GM12865 (cell line): Measurements from ENCODE around the gene PYDC1.
"Not testable (repeated sequence)": the region's sequence is repeated elsewhere in the genome, so short reads cannot be mapped to it uniquely, and the experiment has no call there.

Experiments
- DNase-seq: peaks from one replicate; pipeline ENCODE4 v3.0.0; 2010; ENCODE audit warnings: low read depth
- H3K4me3 ChIP-seq: 2 replicates; pipeline ENCODE4 v1.5.1; 2011; ENCODE audit warnings: mild to moderate bottlenecking, low read depth, low read length, control low read depth
- TF ChIP-seq, protein P1 (sequence below): IDR thresholded peaks from 2 replicates; pipeline ENCODE4 v1.5.1; 2011; ENCODE audit warnings: low read length, control low read depth, low read depth, inconsistent platforms; ENCODE audit not compliant: insufficient read depth; ENCODE audit errors: missing control alignments

PYDC1 gene

GRCh38 chr16:31253642-31254045, 36.7 kb upstream of the PYDC1 start:
- TF ChIP-seq, protein P1, sequence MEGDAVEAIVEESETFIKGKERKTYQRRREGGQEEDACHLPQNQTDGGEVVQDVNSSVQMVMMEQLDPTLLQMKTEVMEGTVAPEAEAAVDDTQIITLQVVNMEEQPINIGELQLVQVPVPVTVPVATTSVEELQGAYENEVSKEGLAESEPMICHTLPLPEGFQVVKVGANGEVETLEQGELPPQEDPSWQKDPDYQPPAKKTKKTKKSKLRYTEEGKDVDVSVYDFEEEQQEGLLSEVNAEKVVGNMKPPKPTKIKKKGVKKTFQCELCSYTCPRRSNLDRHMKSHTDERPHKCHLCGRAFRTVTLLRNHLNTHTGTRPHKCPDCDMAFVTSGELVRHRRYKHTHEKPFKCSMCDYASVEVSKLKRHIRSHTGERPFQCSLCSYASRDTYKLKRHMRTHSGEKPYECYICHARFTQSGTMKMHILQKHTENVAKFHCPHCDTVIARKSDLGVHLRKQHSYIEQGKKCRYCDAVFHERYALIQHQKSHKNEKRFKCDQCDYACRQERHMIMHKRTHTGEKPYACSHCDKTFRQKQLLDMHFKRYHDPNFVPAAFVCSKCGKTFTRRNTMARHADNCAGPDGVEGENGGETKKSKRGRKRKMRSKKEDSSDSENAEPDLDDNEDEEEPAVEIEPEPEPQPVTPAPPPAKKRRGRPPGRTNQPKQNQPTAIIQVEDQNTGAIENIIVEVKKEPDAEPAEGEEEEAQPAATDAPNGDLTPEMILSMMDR, result no peak
- H3K4me3 ChIP-seq, result no peak overlapping the region
- DNase-seq, result peak; percentile 21

DNA sequence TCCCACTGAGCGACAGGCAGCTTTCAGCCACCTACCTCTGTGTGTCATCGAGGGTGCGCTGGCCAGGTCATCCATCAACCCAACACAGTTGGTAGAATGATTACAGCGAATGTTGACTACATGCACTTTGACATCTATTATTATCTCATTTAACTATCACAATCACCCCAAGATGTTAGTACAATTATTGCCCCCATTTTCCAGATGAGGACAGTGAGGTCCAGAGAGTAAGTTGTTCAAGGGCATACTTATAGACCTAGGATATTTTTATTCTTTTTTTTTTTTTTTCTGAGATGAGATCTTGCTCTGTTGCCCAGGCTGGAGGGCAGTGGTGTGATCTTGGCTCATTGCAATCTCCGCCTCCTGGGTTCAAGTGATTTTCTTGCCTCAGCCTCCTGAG, 34.5 kb upstream of the PYDC1 start:
- no peak for DNase-seq
- no peak overlapping the region for H3K4me3 ChIP-seq
- TF ChIP-seq, protein P1, result no peak

DNA sequence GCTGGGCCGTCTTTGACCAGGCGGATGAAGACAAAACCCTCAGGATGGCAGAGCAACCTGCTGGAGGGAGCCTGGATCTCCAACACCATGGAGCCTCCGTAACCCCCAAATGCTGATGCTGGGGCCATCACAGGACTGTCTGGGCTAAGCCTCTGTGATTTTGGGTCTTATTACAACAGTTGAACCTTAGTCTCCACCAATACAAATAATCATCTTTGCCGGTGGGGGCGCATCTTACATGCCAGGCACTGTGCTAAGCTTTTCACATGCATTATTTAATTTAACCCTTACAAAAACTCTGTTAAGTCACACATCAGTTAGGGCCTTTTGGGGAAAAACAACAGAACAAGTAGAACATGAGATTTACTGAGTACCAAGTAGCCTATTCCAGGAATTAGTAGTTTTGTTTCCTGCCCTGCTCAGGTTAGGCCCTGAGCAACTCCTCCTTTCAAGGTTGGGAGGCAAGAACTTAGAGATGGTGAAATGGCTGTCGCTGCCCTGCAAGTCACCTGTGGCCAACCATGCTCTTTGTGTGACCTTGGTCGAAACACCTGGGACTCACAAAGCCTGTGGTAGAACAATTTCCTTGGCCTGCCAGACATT, 33.9 kb upstream of the PYDC1 start:
- no peak overlapping the region for H3K4me3 ChIP-seq
- TF ChIP-seq, protein P1, result no peak
- no peak for DNase-seq

GRCh38 chr16:31248344-31248743, 31.4 kb upstream of the PYDC1 start:
- TF ChIP-seq, protein P1, result no peak
- H3K4me3 ChIP-seq, result no peak overlapping the region
- DNase-seq, result no peak

GRCh38 chr16:31246296-31246695, 29.4 kb upstream of the PYDC1 start:
- no peak for DNase-seq
- TF ChIP-seq, protein P1, result no peak
- H3K4me3 ChIP-seq, result no peak overlapping the region

DNA sequence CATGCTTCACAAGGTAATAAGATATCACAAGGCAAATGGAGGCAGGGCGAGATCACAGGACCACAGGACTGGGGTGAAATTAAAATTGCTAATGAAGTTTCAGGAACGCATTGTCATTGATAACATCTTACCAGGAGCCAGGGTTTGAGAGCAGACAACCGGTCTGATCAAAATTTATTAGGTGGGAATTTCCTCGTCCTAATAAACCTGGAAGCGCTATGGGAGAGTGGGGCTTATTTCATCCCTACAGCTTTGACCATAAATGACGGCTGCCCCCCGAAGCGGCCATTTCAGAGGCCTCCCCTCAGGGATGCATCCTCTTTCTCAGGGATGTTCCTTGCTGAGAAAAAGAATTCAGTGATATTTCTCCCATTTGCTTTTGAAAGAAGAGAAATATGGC, 28.7 kb upstream of the PYDC1 start:
- H3K4me3 ChIP-seq, DNase-seq: not testable (repeated sequence)

- H3K4me3 ChIP-seq, result no peak overlapping the region
- TF ChIP-seq, protein P1, result no peak
- peak; percentile 21 for DNase-seq
Measured at GRCh38 chr16:31243734-31244670, 27.1 kb upstream of the PYDC1 start.
